Keratinocyte (primary cell): ENCODE data around the gene ARID3A. TPM values are rescaled to one million over a fixed set of nuclear protein-coding genes. Genes with fewer than 3 reads are reported as not detected.

Source experiments
- DNase-seq: peaks from one replicate; pipeline ENCODE4 v3.0.0-alpha.2; 2011; ENCODE audit warnings: low read depth, missing footprints, low spot score
- FAIRE-seq: peaks from 2 replicates; lab custom pipeline; 2011; peaks lifted over from hg19 to GRCh38; lab: Jason Lieb, UNC
- H2AFZ ChIP-seq: 2 replicates; pipeline ENCODE4 v1.6.0; 2012; ENCODE audit warnings: low read length, control low read depth, inconsistent platforms; ENCODE audit not compliant: control insufficient read depth
- H3K27ac ChIP-seq: 2 replicates; pipeline ENCODE4 v1.5.1; 2011; ENCODE audit warnings: low read length; ENCODE audit not compliant: control insufficient read depth, insufficient read depth
- H3K27me3 ChIP-seq: 3 replicates; pipeline ENCODE4 v1.6.0; 2011; ENCODE audit warnings: low read length; ENCODE audit not compliant: control insufficient read depth, insufficient read depth; ENCODE audit errors: extremely low read depth
- H3K36me3 ChIP-seq, 2 experiments: 2 replicates in 1 of 2; 3 replicates in 1 of 2; pipeline ENCODE4 v1.5.1; 2011; ENCODE audit warnings: low read length in 2 of 2, mild to moderate bottlenecking in 1 of 2; ENCODE audit not compliant: control insufficient read depth in 2 of 2, insufficient read depth in 2 of 2; ENCODE audit errors: extremely low read depth in 1 of 2
- H3K4me1 ChIP-seq: 3 replicates; pipeline ENCODE4 v1.5.1; 2011; ENCODE audit warnings: low read length; ENCODE audit not compliant: control insufficient read depth, insufficient read depth; ENCODE audit errors: extremely low read depth
- H3K4me2 ChIP-seq: 3 replicates; pipeline ENCODE4 v1.6.0; 2011; ENCODE audit warnings: low read depth, low read length; ENCODE audit not compliant: control insufficient read depth, insufficient read depth; ENCODE audit errors: extremely low read depth
- H3K4me3 ChIP-seq, 3 experiments: fragments of 200-600 bp in 1 of 3; sonication (generic) in 1 of 3; 2 replicates in 2 of 3; 3 replicates in 1 of 3; pipeline ENCODE4 v1.5.1; 2011 to 2016; ENCODE audit warnings: low read length in 3 of 3, mild to moderate bottlenecking in 3 of 3, control low read depth in 2 of 3, inconsistent platforms in 1 of 3, low read depth in 1 of 3, mixed read lengths in 1 of 3, mixed run types in 1 of 3, moderate library complexity in 1 of 3; ENCODE audit not compliant: control insufficient read depth in 2 of 3, insufficient read depth in 2 of 3; ENCODE audit errors: extremely low read depth in 1 of 3
- H3K79me2 ChIP-seq: 2 replicates; pipeline ENCODE4 v1.6.0; 2012; ENCODE audit warnings: low read length; ENCODE audit not compliant: control insufficient read depth, insufficient read depth
- H3K9ac ChIP-seq: 3 replicates; pipeline ENCODE4 v1.6.0; 2011; ENCODE audit warnings: low read length; ENCODE audit not compliant: control insufficient read depth, insufficient read depth; ENCODE audit errors: extremely low read depth
- H3K9me1 ChIP-seq: 3 replicates; pipeline ENCODE4 v1.6.0; 2011; ENCODE audit warnings: low read length; ENCODE audit not compliant: control insufficient read depth, insufficient read depth; ENCODE audit errors: extremely low read depth
- H3K9me3 ChIP-seq: 2 replicates; pipeline ENCODE4 v1.5.1; 2012; ENCODE audit warnings: low read depth, low read length; ENCODE audit not compliant: control insufficient read depth
- H4K20me1 ChIP-seq: 3 replicates; pipeline ENCODE4 v1.6.0; 2011; ENCODE audit warnings: low read length; ENCODE audit not compliant: control insufficient read depth, insufficient read depth; ENCODE audit errors: extremely low read depth
- CTCF ChIP-seq, 3 experiments: IDR thresholded peaks in 1 of 3; conservative IDR thresholded peaks in 1 of 3; optimal IDR thresholded peaks in 1 of 3; 2 replicates in 2 of 3; 3 replicates in 1 of 3; pipeline versions ENCODE3 to v1.5.1; 2011; ENCODE audit warnings: low read length in 3 of 3, mild to moderate bottlenecking in 3 of 3, moderate library complexity in 2 of 3, control low read depth in 1 of 3, inconsistent platforms in 1 of 3; ENCODE audit not compliant: insufficient read depth in 2 of 3; ENCODE audit errors: extremely low read depth in 1 of 3
- EZH2 ChIP-seq: IDR thresholded peaks from one replicate; pipeline ENCODE4 v1.6.1; 2012; ENCODE audit warnings: inconsistent platforms, mild to moderate bottlenecking, low read length, moderate library complexity
- dilution Hi-C: fragments of 300-500 bp; cut with MboI; formaldehyde crosslinking; loops from one replicate; pipeline ENCODE4 v1.7.0; 2020; ENCODE audit warnings: low sequenced_read_pairs; ENCODE audit not compliant: extremely low pct_ligation_motif_present
- polyA plus RNA-seq, 5 experiments: library from polyadenylated mRNA; depleted of rRNA in 3 of 5; stranded (reverse) in 3 of 5; stranded (forward) in 1 of 5; unstranded in 1 of 5; fragments of >200 nt; gene quantifications; 1 replicate in 1 of 5; 2 replicates in 3 of 5; 3 replicates in 1 of 5; pipeline versions ENCODE4 v1.2.1 to v1.2.3, GENCODE V29; 2011 to 2012; ENCODE audit warnings: missing spikeins in 2 of 5, low read depth in 1 of 5, low replicate concordance in 1 of 5

Gene ARID3A
- polyA plus RNA-seq, 1 donor (not counting 4 experiments of a cell fraction or from before 2014, with no cell fraction given) = 2.6 TPM

- Histone ChIP-seq H3K9ac (no peak overlapping the region), H3K79me2 (peaks cover 38% of the 10 kb centered on the region), H3K4me3 (no peak overlapping the region), H3K27me3 (no peaks in the 10 kb centered on the region), H3K4me1 (peaks cover 6% of the 10 kb centered on the region), H3K9me3 (no peaks in the 10 kb centered on the region), H3K36me3 (peaks cover 8 to 14% of the 10 kb centered on the region in 2 experiments), H2AFZ (no peak overlapping the region), H3K27ac (no peak overlapping the region), H3K9me1 (no peaks in the 10 kb centered on the region), H3K4me2 (no peak overlapping the region), H4K20me1 (peaks cover 9% of the 10 kb centered on the region)
- no peak for TF ChIP-seq EZH2
- TF ChIP-seq CTCF (optimal IDR thresholded peaks at IDR 0.05 in 1 of 3, IDR thresholded peaks at IDR 0.05 in 1 of 3, conservative IDR thresholded peaks at IDR 0.05 in 1 of 3; ENCODE audit: extremely low read depth in 1 of 3, insufficient read depth in 2 of 3, low read length in 3 of 3) = no peak
- FAIRE-seq (no peak), DNase-seq (no peak)
- dilution Hi-C loops = no loop called here
Measured at GRCh38 chr19:904545-904944, 21.3 kb upstream of the ARID3A start.

GRCh38 chr19:906480-906879 lies 19.4 kb upstream of the ARID3A start:
- dilution Hi-C loops = no loop called here
- no peak for TF ChIP-seq CTCF (optimal IDR thresholded peaks at IDR 0.05 in 1 of 3, IDR thresholded peaks at IDR 0.05 in 1 of 3, conservative IDR thresholded peaks at IDR 0.05 in 1 of 3; ENCODE audit: extremely low read depth in 1 of 3, insufficient read depth in 2 of 3, low read length in 3 of 3)
- TF ChIP-seq EZH2 = no peak
- Histone ChIP-seq H3K4me2 (no peak overlapping the region), H3K9me1 (no peaks in the 10 kb centered on the region), H4K20me1 (peaks cover 9% of the 10 kb centered on the region), H3K4me3 (no peak overlapping the region), H2AFZ (no peak overlapping the region), H3K9me3 (no peaks in the 10 kb centered on the region), H3K36me3 (peaks cover 3 to 5% of the 10 kb centered on the region in 2 experiments), H3K27ac (no peak overlapping the region), H3K79me2 (peaks cover 47% of the 10 kb centered on the region), H3K9ac (no peak overlapping the region), H3K27me3 (no peaks in the 10 kb centered on the region), H3K4me1 (peaks cover 6% of the 10 kb centered on the region)
- DNase-seq = no peak
- FAIRE-seq = no peak
